Body of pancreas (tissue), 4 donors: ENCODE measurements around the gene NUP93. TPM values are rescaled to one million over a fixed set of nuclear protein-coding genes. Genes with fewer than 3 reads are reported as not detected.

Experiments
- ATAC-seq: fragments of 150-250 bp; one replicate; pipeline ENCODE4 v1.9.1; 2016
- DNase-seq, 4 donors: peaks; one replicate each; pipeline ENCODE4 v3.0.0-alpha.2; 2019
- H3K27ac ChIP-seq, 4 donors: fragments of 200-600 bp; sonication (generic); 1 replicate in 3 of 4; 2 replicates in 1 of 4; pipeline versions ENCODE4 v1.5.1 to v1.6.1; 2016 to 2019; ENCODE audit warnings: mild to moderate bottlenecking in 1 of 4, mixed read lengths in 1 of 4, moderate library complexity in 1 of 4
- H3K27me3 ChIP-seq, 2 donors: fragments of 200-600 bp; sonication (generic); one replicate each; pipeline ENCODE4 v1.6.0; 2016; ENCODE audit warnings: mild to moderate bottlenecking in 1 of 2
- H3K36me3 ChIP-seq, 2 donors: fragments of 200-600 bp; sonication (generic); replicated peaks in 1 of 2; 2 replicates each; pipeline ENCODE4 v1.5.1; 2016; ENCODE audit warnings: low read depth in 2 of 2; ENCODE audit not compliant: insufficient read depth in 1 of 2
- H3K4me1 ChIP-seq: fragments of 200-600 bp; sonication (generic); one replicate; pipeline ENCODE4 v1.6.0; 2016
- H3K4me3 ChIP-seq, 2 donors: fragments of 200-600 bp; sonication (generic); 1 replicate in 1 of 2; 2 replicates in 1 of 2; pipeline ENCODE4 v1.5.1; 2016 to 2019
- H3K9me3 ChIP-seq, 3 donors: fragments of 200-600 bp; sonication (generic); 1 replicate in 2 of 3; 2 replicates in 1 of 3; pipeline ENCODE4 v1.5.1; 2016
- CTCF ChIP-seq, 7 experiments: fragments of 450-650 bp in 4 of 7; fragments of 200-600 bp in 3 of 7; sonication (generic) in 3 of 7; IDR thresholded peaks; one replicate each; pipeline ENCODE4 v1.5.1; 2016 to 2019; ENCODE audit warnings: antibody characterized with exemption in 7 of 7
- POLR2A ChIP-seq, 3 donors: fragments of 450-650 bp; IDR thresholded peaks; one replicate each; pipeline ENCODE4 v1.6.1; 2016; ENCODE audit warnings: antibody characterized with exemption in 3 of 3, mild to moderate bottlenecking in 2 of 3
- WGBS, 2 donors: methylation state at CpG; one replicate each; pipeline ENCODE4 v1.1.5; 2017; 5-methylcytosine and 5-hydroxymethylcytosine counted together
- intact Hi-C: fragments of 100-400 bp; cut with DNase I; formaldehyde crosslinking; loops from one replicate; pipeline ENCODE4 v1.15.1; 2023
- total RNA-seq, 2 donors: library from RNA; depleted of rRNA; stranded (reverse); fragments of >200 nt; gene quantifications; one replicate each; pipeline ENCODE4 v1.1.0, GENCODE V29; 2016

Gene NUP93
- total RNA-seq, 2 donors from 2014 or later, result 12.2 to 19.1 TPM

- intact Hi-C loops, result no loop called here
- no peak for ATAC-seq
- no peak overlapping the region for H3K27ac ChIP-seq
- WGBS, 2 donors, result 90 to 94% methylated on average over 3 of the region's 3 CpGs
- no peaks in the 10 kb centered on the region for H3K27me3 ChIP-seq
- DNase-seq, result no peak
- no peaks in the 10 kb centered on the region for H3K36me3 ChIP-seq
- TF ChIP-seq POLR2A (IDR thresholded peaks at IDR 0.05) (no peak), CTCF (IDR thresholded peaks at IDR 0.05) (no peak)
- H3K4me1 ChIP-seq, result peaks cover 14% of the 10 kb centered on the region
- no peak overlapping the region for H3K4me3 ChIP-seq
- H3K9me3 ChIP-seq, result no peaks in the 10 kb centered on the region
Observed at GRCh38 chr16:56724191-56724590, 5.7 kb upstream of the NUP93 start.

- no peak overlapping the region for H3K4me3 ChIP-seq
- H3K27me3 ChIP-seq, result no peaks in the 10 kb centered on the region
- no peak for ATAC-seq
- H3K4me1 ChIP-seq, result peaks cover 26% of the 10 kb centered on the region
- no peaks in the 10 kb centered on the region for H3K9me3 ChIP-seq
- DNase-seq, result no peak
- intact Hi-C loops, result no loop called here
- no peaks in the 10 kb centered on the region for H3K36me3 ChIP-seq
- no peak for TF ChIP-seq POLR2A (IDR thresholded peaks at IDR 0.05)
- TF ChIP-seq CTCF (IDR thresholded peaks at IDR 0.05), result no peak
- H3K27ac ChIP-seq, result no peak overlapping the region
- WGBS, 2 donors, result 76 to 81% methylated on average over 2 of the region's 2 CpGs
Observed at GRCh38 chr16:56726283-56726682, 3.6 kb upstream of the NUP93 start.

- TF ChIP-seq POLR2A (IDR thresholded peaks at IDR 0.05), result no peak
- no peak for TF ChIP-seq CTCF (IDR thresholded peaks at IDR 0.05)
- ATAC-seq (no peak), DNase-seq (no peak)
- 88 to 89% methylated on average over 6 of the region's 6 CpGs for WGBS, 2 donors
- intact Hi-C loops, result no loop called here
- Histone ChIP-seq H3K27me3 (no peaks in the 10 kb centered on the region), H3K36me3 (no peaks in the 10 kb centered on the region), H3K4me1 (peaks cover 26% of the 10 kb centered on the region), H3K4me3 (no peak overlapping the region), H3K9me3 (no peaks in the 10 kb centered on the region), H3K27ac (no peak overlapping the region)
Observed at GRCh38 chr16:56726926-56727325, 3.0 kb upstream of the NUP93 start.

GRCh38 chr16:56728027-56728426, 1.9 kb upstream of the NUP93 start:
- TF ChIP-seq CTCF (IDR thresholded peaks at IDR 0.05), result no peak
- no peak for TF ChIP-seq POLR2A (IDR thresholded peaks at IDR 0.05)
- WGBS, 2 donors, result 75 to 94% methylated on average over 1 of the region's 1 CpG
- no peak for DNase-seq
- ATAC-seq, result no peak
- no peaks in the 10 kb centered on the region for H3K27me3 ChIP-seq
- peaks cover 26% of the 10 kb centered on the region for H3K4me1 ChIP-seq
- no peak overlapping the region for H3K4me3 ChIP-seq
- no peaks in the 10 kb centered on the region for H3K9me3 ChIP-seq
- intact Hi-C loops, result no loop called here
- no peaks in the 10 kb centered on the region for H3K36me3 ChIP-seq
- H3K27ac ChIP-seq, result no peak overlapping the region

- WGBS, 2 donors, result 28 to 43% methylated on average over 8 of the region's 8 CpGs
- Histone ChIP-seq H3K36me3 (no peaks in the 10 kb centered on the region), H3K4me1 (peaks cover 26% of the 10 kb centered on the region), H3K9me3 (no peaks in the 10 kb centered on the region), H3K27me3 (no peaks in the 10 kb centered on the region), H3K4me3 (peak overlapping the region in 1 of 2 donors; percentile 2), H3K27ac (peak overlapping the region; percentile 46 to 89 (median 75))
- peak in 1 of 4 donors; percentile 17 for DNase-seq
- ATAC-seq, result peak; percentile 8
- TF ChIP-seq POLR2A (IDR thresholded peaks at IDR 0.05) (no peak), CTCF (IDR thresholded peaks at IDR 0.05) (no peak)
- intact Hi-C loops, result no loop called here
Observed at GRCh38 chr16:56728980-56729734, 772 bp upstream of the NUP93 start.
